Adrenal gland (tissue), 12 donors: ENCODE results near the gene INPP4B. TPM values are rescaled to one million over a fixed set of nuclear protein-coding genes. Genes with fewer than 3 reads are reported as not detected.

ENCODE experiments used
- DNase-seq, 7 donors: peaks; one replicate each; pipeline ENCODE4 v3.0.0-alpha.2; 2019 to 2020
- H3K27ac ChIP-seq, 5 donors: fragments of 200-600 bp; sonication (generic) in 4 of 5; 1 replicate in 3 of 5; 2 replicates in 2 of 5; pipeline versions ENCODE4 v1.5.1 to v1.8.0; 2016 to 2020; ENCODE audit warnings: mild to moderate bottlenecking in 1 of 5
- H3K27me3 ChIP-seq: fragments of 200-600 bp; 2 replicates; pipeline ENCODE4 v1.8.0; 2021
- H3K36me3 ChIP-seq, 2 donors: fragments of 200-600 bp; replicated peaks in 1 of 2; 1 replicate in 1 of 2; 2 replicates in 1 of 2; pipeline versions ENCODE4 v1.5.1 to v1.8.0; 2018 to 2022
- H3K4me1 ChIP-seq, 2 donors: fragments of 200-600 bp; replicated peaks in 1 of 2; 1 replicate in 1 of 2; 2 replicates in 1 of 2; pipeline versions ENCODE4 v1.5.1 to v1.8.0; 2018 to 2021
- H3K4me3 ChIP-seq, 4 donors: fragments of 200-600 bp; sonication (generic) in 3 of 4; one replicate each; pipeline ENCODE4 v1.5.1; 2016 to 2018
- H3K9me3 ChIP-seq, 3 donors: fragments of 200-600 bp; sonication (generic) in 1 of 3; replicated peaks in 1 of 3; 1 replicate in 2 of 3; 2 replicates in 1 of 3; pipeline versions ENCODE4 v1.5.1 to v1.8.0; 2016 to 2021
- CTCF ChIP-seq, 6 experiments: fragments of 450-650 bp in 4 of 6; fragments of 200-600 bp in 2 of 6; sonication (generic) in 1 of 6; IDR thresholded peaks; 1 replicate in 5 of 6; 2 replicates in 1 of 6; pipeline versions ENCODE4 v1.5.1 to v1.8.0; 2016 to 2021; ENCODE audit warnings: antibody characterized with exemption in 6 of 6, mild to moderate bottlenecking in 2 of 6, moderate library complexity in 1 of 6
- POLR2A ChIP-seq, 2 donors: fragments of 450-650 bp; IDR thresholded peaks; one replicate each; pipeline ENCODE4 v1.6.1; 2017; ENCODE audit warnings: antibody characterized with exemption in 2 of 2, mild to moderate bottlenecking in 2 of 2, moderate library complexity in 1 of 2
- WGBS, 4 donors: extraction: QIAGEN DNeasy Blood & Tissue Kit in 2 of 4; methylation state at CpG; one replicate each; pipeline versions ENCODE4 v1.1.5 to v1.1.7; 2013 to 2017; 5-methylcytosine and 5-hydroxymethylcytosine counted together
- intact Hi-C, 2 donors: fragments of 100-400 bp; cut with DNase I; formaldehyde crosslinking; loops; one replicate each; pipeline versions ENCODE4 v1.14.1 to v1.15.0; 2022 to 2023
- polyA plus RNA-seq, 3 donors: library from polyadenylated mRNA; stranded (reverse); fragments of 200-250 nt in 2 of 3; fragments of 350-450 nt in 1 of 3; fragmentation: Illumina TruSeq in 1 of 3; extraction: RNeasy Lipid Tissue Mini Kit (QIAGEN cat#74804) in 1 of 3; gene quantifications; one replicate each; pipeline ENCODE4 v1.2.3, GENCODE V29; 2013 to 2014
- total RNA-seq, 9 donors: library from RNA; depleted of rRNA in 4 of 9; stranded (reverse); fragments of >200 nt in 4 of 9; fragments of 120-200 nt in 1 of 9; fragmentation: NEBNext Ultra II Directional in 1 of 9; extraction: Animal tissue kit (Norgen Biotek cat#: 25700) in 1 of 9; gene quantifications; one replicate each; pipeline versions ENCODE4 v1.1.0 to v1.2.4, GENCODE V29; 2013 to 2023
- donor health status: healthy with polysubstance abuse.
- donor health status: Bipolar disorder and iron deficiency.
- donor health status: DM: yes; HTN: yes; CAD: no.
- donor health status: DM: no; HTN: no; CAD: no.
- donor health status: DM: no; HTN: no; CAD: no.
- donor health status: DM: yes; HTN: yes; CAD: no.

The INPP4B gene
- total and polyA plus RNA-seq, 12 donors = 2.2 to 21.6 (median 11.8) TPM

- 90 to 98% (median 94%) methylated on average over 2 of the region's 2 CpGs for WGBS, 4 donors
- Histone ChIP-seq H3K36me3 (no peaks in the 10 kb centered on the region), H3K4me1 (no peaks in the 10 kb centered on the region), H3K9me3 (peaks cover 0 to 7% (median 0%) of the 10 kb centered on the region in 3 donors), H3K27ac (no peak overlapping the region), H3K27me3 (no peaks in the 10 kb centered on the region), H3K4me3 (no peak overlapping the region)
- TF ChIP-seq CTCF (IDR thresholded peaks at IDR 0.05) = no peak
- TF ChIP-seq POLR2A (IDR thresholded peaks at IDR 0.05) = no peak
- DNase-seq = no peak
- intact Hi-C loops = no loop called here
Measured at GRCh38 chr4:142434519-142435224, 411.4 kb downstream of the INPP4B start.

DNA sequence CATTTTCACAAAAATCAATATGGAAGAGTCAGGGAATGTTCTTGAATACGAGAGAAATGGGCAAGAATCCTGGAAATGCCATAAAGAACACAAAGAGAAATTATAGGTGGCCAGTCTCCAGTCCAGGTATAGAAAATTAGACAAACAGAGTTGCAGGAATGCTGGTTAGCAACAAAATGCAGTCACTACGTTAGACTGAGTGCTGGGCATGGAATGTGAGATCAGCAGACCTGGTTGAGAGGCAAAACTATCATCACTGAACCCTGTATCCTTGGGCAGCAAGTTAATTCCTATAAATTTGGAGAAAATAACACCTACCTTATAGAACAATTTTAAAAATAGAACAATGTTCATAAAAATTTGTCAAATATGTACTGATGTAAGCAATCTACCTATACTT, 417.4 kb downstream of the INPP4B start:
- intact Hi-C loops = no loop called here
- WGBS, 4 donors = 91 to 95% (median 95%) methylated on average over 2 of the region's 2 CpGs
- no peak for DNase-seq
- Histone ChIP-seq H3K4me1 (no peaks in the 10 kb centered on the region), H3K36me3 (no peaks in the 10 kb centered on the region), H3K27me3 (no peaks in the 10 kb centered on the region), H3K27ac (no peak overlapping the region), H3K4me3 (no peak overlapping the region), H3K9me3 (no peaks in the 10 kb centered on the region)
- TF ChIP-seq POLR2A (IDR thresholded peaks at IDR 0.05) (no peak), CTCF (IDR thresholded peaks at IDR 0.05) (no peak)

DNA sequence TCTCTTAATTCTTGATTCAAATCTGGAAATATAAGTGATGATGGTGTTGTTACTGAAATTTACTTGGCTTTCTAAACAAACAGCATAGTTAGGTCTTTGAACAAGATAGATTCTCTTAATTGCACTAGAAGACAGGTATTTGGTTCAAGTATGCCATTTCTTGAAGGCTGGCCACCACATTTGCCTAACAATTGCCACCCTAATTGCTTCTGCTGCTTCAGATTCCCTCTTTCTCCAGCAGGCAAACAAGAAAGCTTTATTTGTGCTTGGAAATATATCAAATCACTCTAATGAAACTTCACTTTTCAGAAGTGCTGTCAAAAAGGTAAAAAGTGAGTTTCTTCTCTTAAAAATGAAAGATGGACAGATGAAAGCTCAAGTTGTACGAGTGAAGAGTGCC, 418.6 kb downstream of the INPP4B start:
- Histone ChIP-seq H3K27me3 (no peaks in the 10 kb centered on the region), H3K27ac (no peak overlapping the region), H3K9me3 (no peaks in the 10 kb centered on the region), H3K36me3 (no peaks in the 10 kb centered on the region), H3K4me1 (no peaks in the 10 kb centered on the region), H3K4me3 (no peak overlapping the region)
- intact Hi-C loops = no loop called here
- DNase-seq = no peak
- 93 to 100% (median 97%) methylated on average over 1 of the region's 1 CpG for WGBS, 4 donors
- TF ChIP-seq POLR2A (IDR thresholded peaks at IDR 0.05) = no peak
- TF ChIP-seq CTCF (IDR thresholded peaks at IDR 0.05) = no peak

GRCh38 chr4:142423861-142424260, 422.2 kb downstream of the INPP4B start:
- H3K27ac ChIP-seq = no peak overlapping the region
- WGBS, 4 donors = 83 to 95% (median 92%) methylated on average over 2 of the region's 2 CpGs
- H3K36me3 ChIP-seq = no peaks in the 10 kb centered on the region
- intact Hi-C loops = no loop called here
- H3K4me3 ChIP-seq = no peak overlapping the region
- DNase-seq = no peak
- H3K4me1 ChIP-seq = no peaks in the 10 kb centered on the region
- no peaks in the 10 kb centered on the region for H3K27me3 ChIP-seq
- TF ChIP-seq POLR2A (IDR thresholded peaks at IDR 0.05) = no peak
- TF ChIP-seq CTCF (IDR thresholded peaks at IDR 0.05) = no peak
- no peaks in the 10 kb centered on the region for H3K9me3 ChIP-seq
